SKM-1 (cell line): ENCODE data around the gene EPHB1.

Experiments used
- DNase-seq: peaks from one replicate; lab custom pipeline; 2025; ENCODE audit not compliant: unreplicated experiment; lab: John Stamatoyannopoulos, UW

Gene EPHB1

DNA sequence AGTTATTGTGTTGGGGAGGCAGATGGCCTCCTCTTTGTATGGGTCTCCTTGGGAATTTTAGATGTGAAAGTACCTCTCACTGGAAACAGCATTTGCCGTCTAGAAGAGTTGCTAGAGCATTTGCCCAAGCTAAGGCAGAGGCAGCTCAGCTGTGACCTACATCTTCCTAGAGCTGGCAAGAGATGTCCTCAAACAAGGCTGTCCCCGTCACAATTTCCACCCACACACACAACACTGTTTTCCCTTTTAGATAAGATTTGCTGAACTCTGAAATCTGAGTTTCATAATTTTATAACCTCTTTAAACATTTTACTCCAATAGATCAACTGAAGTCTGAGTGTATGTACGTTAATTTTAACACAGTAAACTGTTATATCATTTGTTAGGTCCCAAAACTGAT lies 352.6 kb downstream of the EPHB1 start:
- DNase-seq = no peak

- no peak for DNase-seq
Observed at GRCh38 chr3:135148398-135149020, 353.4 kb downstream of the EPHB1 start.

- DNase-seq = no peak
Observed at GRCh38 chr3:135149707-135150681, 354.9 kb downstream of the EPHB1 start.

GRCh38 chr3:135154186-135154585 lies 359.1 kb downstream of the EPHB1 start:
- DNase-seq = no peak

GRCh38 chr3:135155228-135155627 lies 360.2 kb downstream of the EPHB1 start:
- no peak for DNase-seq

GRCh38 chr3:135155791-135156190 lies 360.7 kb downstream of the EPHB1 start:
- no peak for DNase-seq

GRCh38 chr3:135157045-135157740 lies 362.1 kb downstream of the EPHB1 start:
- DNase-seq = no peak

DNA sequence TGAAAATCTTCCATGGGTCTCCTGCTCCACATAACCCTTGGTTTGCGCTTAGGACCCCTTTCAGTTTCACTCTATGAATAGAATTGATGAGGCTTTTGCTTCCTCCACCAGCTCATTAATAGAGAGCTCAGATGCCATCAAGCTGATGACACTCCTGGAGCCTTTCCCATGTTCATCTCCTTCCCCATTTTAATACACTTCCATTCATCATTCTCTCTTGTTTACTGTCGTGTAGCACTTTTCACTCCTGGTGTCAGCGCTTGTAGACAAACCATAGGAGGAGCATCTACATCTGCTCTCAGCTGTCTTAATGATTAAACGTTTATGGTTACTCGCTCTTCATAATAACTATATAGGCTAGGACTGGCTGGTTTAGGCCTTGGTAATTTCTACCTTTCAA lies 363.5 kb downstream of the EPHB1 start:
- no peak for DNase-seq

GRCh38 chr3:135159681-135160247 lies 364.7 kb downstream of the EPHB1 start:
- DNase-seq = no peak

DNA sequence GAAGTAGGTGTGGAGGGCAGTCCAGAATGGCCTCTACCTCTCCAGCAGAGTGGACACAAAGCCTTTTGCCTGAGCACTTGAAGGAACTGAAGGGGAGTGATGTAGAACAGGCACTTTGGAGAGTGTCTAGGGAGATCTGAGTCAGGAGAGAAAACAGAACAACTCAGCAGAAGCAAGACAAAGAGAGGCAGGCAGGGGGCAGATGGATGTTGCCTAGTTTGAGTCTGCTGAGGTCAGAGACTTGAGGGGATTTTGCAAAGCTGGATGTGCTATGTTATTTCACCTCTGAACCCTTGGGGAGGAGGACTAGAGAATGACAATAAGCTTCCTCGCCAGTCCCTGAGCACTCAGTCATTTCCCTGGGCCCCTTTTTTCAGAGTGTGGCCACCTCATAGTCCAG lies 366.4 kb downstream of the EPHB1 start:
- no peak for DNase-seq

- no peak for DNase-seq
Observed at GRCh38 chr3:135163701-135164100, 368.6 kb downstream of the EPHB1 start.

DNA sequence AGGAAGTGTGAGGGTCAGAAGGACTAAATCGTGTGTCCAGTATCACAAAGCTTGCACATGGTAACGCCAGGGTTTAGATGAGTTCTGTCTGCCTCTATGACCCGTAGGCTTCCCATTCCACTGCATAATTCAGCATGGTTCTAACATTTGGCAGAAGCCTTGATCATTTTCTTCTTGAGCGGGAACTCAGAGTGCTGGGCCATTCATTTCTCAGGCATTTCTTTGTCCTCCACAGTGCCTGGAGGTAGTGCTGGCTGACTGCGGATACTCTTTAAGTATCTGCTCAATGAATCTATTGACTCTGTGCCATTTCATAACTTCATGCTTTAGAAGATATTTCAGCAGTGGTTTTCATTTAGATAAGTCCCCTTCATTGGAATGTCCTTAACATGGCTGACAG lies 370.2 kb downstream of the EPHB1 start:
- DNase-seq = no peak

DNA sequence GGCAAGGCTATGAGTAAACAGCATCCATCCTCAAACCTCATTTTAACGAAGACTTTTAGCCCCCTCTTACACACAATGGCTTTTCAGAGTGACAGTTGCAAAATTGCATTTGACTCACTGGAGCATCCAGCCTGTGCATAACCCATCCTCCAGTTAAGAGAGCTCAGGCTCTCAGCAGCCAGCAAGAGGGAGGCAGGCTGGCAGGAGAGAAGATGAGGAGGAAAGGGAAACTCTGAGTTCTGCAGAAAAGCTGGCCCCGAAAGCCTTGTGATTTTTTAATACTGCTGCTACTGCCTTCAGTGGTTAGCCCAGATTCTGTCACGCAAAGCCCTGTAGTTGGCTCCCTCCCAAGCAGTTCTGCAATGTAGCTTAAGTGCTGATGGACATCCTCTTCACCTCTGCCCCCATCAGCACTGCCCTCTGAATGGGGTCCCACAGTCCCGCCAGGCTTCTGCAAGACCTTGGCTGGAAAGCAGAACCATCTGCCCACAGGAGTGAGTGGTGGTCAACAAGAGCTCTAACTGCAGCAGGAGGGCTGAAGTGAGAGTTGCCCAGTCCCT lies 371.3 kb downstream of the EPHB1 start:
- no peak for DNase-seq

DNA sequence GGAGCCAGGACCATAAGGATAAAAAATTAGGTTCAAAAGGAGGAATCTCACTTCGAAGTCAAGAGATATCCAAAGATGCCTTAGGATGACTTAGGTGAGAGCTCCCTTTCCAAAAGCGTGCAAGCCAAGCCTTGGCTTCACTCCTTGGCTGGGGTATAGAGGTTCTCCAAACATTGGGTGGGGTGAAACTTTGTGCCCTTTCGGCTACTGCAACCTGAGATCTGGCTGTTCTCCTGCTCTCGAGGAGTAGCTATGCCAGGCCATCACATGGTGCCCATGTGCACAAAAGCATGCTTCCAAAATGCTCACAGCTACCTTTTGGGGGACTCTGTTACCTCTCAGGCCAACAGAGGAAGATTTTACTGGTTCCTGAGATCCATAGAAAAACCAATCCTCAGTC lies 373.8 kb downstream of the EPHB1 start:
- no peak for DNase-seq

DNA sequence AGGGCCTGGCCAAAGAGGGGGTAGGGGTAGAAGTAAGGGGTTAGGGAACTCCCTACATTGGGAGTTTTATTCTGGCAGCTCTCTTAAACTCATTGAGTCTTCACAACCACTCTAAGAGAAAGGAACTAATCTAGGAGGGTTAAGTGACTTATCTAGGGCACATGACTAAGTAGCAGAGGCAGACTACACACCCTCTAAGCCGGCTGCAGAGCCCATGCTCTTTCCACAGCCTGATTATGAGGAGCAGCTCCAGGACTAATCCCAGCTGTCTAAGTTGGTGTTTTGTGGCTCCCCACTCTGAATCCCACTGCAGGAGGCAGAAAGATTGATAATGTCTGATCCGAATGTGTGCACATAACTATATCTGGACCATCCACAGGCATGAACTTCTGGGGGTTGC lies 374.6 kb downstream of the EPHB1 start:
- DNase-seq = no peak

DNA sequence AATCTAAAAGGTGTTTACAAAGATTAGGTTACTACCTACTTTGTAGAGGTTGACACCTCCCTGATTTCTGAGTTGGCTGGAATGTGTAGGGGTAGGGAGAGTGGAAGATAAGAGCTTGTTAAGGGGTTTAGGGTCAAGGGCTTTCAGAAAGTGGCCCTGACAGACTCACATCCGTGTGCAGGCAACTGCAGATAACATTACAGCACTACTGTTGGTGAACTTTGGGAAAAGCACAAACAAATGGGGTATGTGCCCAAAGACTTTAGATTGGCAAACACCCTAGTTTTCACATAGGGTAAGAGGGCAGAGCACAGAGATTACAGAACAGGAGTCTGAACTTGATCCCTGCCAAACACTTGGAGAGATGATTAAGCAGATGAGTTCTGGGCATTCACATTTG lies 375.7 kb downstream of the EPHB1 start:
- no peak for DNase-seq

DNA sequence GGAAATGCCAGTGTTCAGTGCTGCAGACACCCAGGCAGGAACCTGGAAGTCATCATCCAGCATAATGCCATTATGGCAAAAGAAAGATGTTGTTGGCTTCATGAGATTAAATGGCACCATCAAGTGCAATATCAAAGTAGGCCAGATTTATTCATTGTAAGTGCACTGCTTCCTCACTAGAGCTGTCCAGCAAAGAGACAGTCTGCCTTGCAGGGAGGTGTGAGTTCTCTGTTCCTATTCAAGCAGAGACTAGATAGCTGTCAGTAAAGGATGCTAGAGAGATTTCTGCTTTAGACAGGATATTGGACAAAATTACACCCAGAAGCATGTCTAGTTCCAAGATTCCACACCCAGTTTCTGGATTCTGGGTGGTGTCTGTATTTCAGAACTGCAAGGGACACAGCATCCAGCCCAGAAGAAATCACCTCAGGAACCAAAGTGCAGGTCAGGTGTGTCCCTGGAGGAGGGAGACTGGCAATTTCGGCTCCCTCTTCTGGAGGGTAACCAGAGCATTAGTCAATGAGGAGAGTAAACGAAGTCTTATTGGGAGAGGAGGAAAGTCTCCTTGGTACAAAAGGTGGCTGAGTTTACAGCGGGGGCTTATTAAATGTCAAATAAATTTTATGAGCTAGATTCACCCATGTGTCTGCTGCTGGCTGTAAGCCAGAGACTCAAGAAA lies 377.3 kb downstream of the EPHB1 start:
- DNase-seq = no peak

DNA sequence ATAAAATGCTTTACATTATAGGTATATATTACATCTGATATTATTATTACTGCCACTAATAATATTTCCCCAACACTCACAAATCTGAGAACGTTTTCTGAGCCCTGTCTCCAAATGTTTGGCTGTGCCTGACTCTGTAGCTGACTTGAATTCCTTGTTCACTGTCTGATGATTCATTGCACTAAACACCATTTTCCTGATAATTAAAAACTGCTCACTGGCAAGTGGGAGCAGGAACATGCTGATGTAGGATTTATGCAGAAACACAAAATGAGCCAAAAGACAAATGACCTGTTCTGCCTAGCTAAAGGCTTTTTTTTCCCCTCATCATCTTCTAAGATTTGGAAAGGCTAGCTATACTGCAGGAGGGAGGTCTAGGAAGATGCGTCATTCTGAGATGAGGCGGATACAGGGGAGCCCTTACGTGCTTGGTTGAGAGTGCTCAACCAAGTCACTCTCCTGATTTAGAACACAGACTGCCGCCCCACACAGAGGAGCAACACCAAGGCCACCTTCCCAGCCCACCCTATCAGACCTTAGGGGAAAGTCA lies 380.7 kb downstream of the EPHB1 start:
- no peak for DNase-seq

GRCh38 chr3:135176881-135177280 lies 381.8 kb downstream of the EPHB1 start:
- no peak for DNase-seq

- no peak for DNase-seq
Observed at GRCh38 chr3:135178566-135178965, 383.5 kb downstream of the EPHB1 start.
